ENCODE data around the gene MUS81. TPM values are rescaled to one million over a fixed set of nuclear protein-coding genes. Genes with fewer than 3 reads are reported as not detected.

Gene MUS81
- total RNA-seq, 3 donors from 2014 or later (not counting 1 experiment from before 2014, with no cell fraction given), result 71.6 to 93.4 (median 73.6) TPM

DNA sequence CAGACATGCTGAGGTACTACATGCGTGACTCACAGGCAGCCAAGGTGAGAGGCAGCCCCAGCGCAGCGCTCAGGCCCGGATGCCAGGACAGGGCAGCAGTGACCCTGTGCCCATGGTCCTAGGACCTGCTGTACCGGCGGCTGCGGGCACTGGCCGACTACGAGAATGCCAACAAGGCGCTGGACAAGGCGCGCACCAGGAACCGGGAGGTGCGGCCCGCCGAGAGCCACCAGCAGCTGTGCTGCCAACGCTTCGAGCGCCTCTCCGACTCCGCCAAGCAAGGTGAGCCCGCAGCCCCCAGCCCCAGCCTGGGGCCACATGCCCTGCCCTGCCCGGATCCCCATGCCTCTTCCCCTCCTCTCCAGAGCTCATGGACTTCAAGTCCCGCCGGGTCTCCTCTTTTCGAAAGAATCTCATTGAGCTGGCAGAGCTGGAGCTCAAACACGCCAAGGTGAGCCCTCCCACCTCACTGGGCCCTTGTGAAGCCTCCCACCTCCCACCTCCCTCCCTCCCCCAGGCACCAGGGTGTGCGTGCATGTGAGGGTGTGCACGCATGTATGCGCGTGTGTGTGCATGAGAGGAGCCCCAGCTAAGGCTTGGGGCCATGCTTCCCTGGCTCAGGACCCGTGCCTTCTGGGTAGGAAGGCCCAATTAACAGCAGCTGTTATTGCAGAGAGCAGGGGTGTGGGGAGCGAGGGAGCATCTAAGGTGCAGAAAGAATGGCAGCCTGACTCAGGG, 7.6 kb upstream of the MUS81 start:
- no peak overlapping the region for H3K4me3 Mint-ChIP-seq
- peaks cover 32% of the 10 kb centered on the region for H3K4me1 ChIP-seq (ENCODE audit: control insufficient read depth, insufficient read depth, low read length)
- peaks cover 30 to 39% of the 10 kb centered on the region in 2 donors for H3K4me1 Mint-ChIP-seq
- no peaks in the 10 kb centered on the region for H3K9me3 Mint-ChIP-seq
- TF ChIP-seq, protein P1, sequence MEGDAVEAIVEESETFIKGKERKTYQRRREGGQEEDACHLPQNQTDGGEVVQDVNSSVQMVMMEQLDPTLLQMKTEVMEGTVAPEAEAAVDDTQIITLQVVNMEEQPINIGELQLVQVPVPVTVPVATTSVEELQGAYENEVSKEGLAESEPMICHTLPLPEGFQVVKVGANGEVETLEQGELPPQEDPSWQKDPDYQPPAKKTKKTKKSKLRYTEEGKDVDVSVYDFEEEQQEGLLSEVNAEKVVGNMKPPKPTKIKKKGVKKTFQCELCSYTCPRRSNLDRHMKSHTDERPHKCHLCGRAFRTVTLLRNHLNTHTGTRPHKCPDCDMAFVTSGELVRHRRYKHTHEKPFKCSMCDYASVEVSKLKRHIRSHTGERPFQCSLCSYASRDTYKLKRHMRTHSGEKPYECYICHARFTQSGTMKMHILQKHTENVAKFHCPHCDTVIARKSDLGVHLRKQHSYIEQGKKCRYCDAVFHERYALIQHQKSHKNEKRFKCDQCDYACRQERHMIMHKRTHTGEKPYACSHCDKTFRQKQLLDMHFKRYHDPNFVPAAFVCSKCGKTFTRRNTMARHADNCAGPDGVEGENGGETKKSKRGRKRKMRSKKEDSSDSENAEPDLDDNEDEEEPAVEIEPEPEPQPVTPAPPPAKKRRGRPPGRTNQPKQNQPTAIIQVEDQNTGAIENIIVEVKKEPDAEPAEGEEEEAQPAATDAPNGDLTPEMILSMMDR (IDR thresholded peaks at IDR 0.05), result no peak
- WGBS (ENCODE audit: insufficient coverage), result 97% methylated on average over 33 of the region's 33 CpGs
- no peaks in the 10 kb centered on the region for H3K27me3 Mint-ChIP-seq (ENCODE audit: low read depth in 2 of 2)
- peaks cover 7% of the 10 kb centered on the region for H3K36me3 Mint-ChIP-seq
- no peak overlapping the region for H3K27ac ChIP-seq (ENCODE audit: low read length)
- H3K27ac Mint-ChIP-seq, result peak overlapping the region in 1 of 2 donors; percentile 63
- DNase-seq, result peak in 1 of 2 donors; percentile 6
- no peaks in the 10 kb centered on the region for H3K27me3 ChIP-seq (ENCODE audit: control insufficient read depth, insufficient read depth, low read length)
- peaks cover 4% of the 10 kb centered on the region for H3K9me3 ChIP-seq (ENCODE audit: control insufficient read depth, insufficient read depth, low read length)
- no peak for ATAC-seq
- no peak overlapping the region for H3K4me3 ChIP-seq (ENCODE audit: low read length)
- H3K36me3 ChIP-seq (ENCODE audit: control insufficient read depth, insufficient read depth, low read length), result peaks cover 54% of the 10 kb centered on the region
- intact Hi-C loops (cut with micrococcal nuclease), result no loop called here

GRCh38 chr11:65853246-65853979, 6.8 kb upstream of the MUS81 start:
- 94% methylated on average over 6 of the region's 6 CpGs for WGBS (ENCODE audit: insufficient coverage)
- peaks cover 7% of the 10 kb centered on the region for H3K36me3 Mint-ChIP-seq
- peaks cover 35 to 44% of the 10 kb centered on the region in 2 donors for H3K4me1 Mint-ChIP-seq
- H3K27me3 ChIP-seq (ENCODE audit: control insufficient read depth, insufficient read depth, low read length), result no peaks in the 10 kb centered on the region
- H3K4me3 Mint-ChIP-seq, result no peak overlapping the region
- H3K9me3 Mint-ChIP-seq, result no peaks in the 10 kb centered on the region
- peaks cover 32% of the 10 kb centered on the region for H3K4me1 ChIP-seq (ENCODE audit: control insufficient read depth, insufficient read depth, low read length)
- peaks cover 54% of the 10 kb centered on the region for H3K36me3 ChIP-seq (ENCODE audit: control insufficient read depth, insufficient read depth, low read length)
- H3K27me3 Mint-ChIP-seq (ENCODE audit: low read depth in 2 of 2), result no peaks in the 10 kb centered on the region
- ATAC-seq, result no peak
- H3K27ac Mint-ChIP-seq, result peak overlapping the region; percentile 74 to 94
- intact Hi-C loops (cut with micrococcal nuclease), result no loop called here
- peaks cover 4% of the 10 kb centered on the region for H3K9me3 ChIP-seq (ENCODE audit: control insufficient read depth, insufficient read depth, low read length)
- DNase-seq, result peak in 1 of 2 donors; percentile 16
- no peak overlapping the region for H3K4me3 ChIP-seq (ENCODE audit: low read length)
- H3K27ac ChIP-seq (ENCODE audit: low read length), result no peak overlapping the region
- TF ChIP-seq, protein P1 (IDR thresholded peaks at IDR 0.05), result no peak

DNA sequence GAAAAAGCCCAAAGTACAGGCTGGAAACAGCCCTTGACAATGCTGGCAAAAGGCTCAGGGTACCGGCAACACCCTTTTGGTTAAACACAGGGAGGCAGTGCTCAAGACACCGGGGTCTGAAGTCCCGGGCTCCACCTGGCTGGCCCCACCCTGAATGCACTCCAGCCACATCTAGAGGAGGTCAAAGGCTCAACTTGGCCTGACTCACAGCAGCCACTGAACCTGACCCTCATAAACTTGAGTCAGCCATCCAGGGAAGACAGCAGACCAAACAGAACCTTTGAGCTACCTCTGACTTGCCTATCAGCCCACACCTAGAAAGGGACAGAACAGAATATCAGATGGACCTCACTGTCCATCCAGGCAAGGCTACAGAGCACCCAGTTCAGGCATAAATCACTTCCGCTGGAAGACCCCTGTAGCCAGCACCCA, 6.1 kb upstream of the MUS81 start:
- H3K9me3 ChIP-seq (ENCODE audit: control insufficient read depth, insufficient read depth, low read length), result peaks cover 4% of the 10 kb centered on the region
- Mint-ChIP-seq H3K27me3 (ENCODE audit: low read depth in 2 of 2) (no peaks in the 10 kb centered on the region), H3K4me1 (peaks cover 42 to 52% of the 10 kb centered on the region in 2 donors), H3K4me3 (no peak overlapping the region), H3K36me3 (peaks cover 7% of the 10 kb centered on the region), H3K27ac (peak overlapping the region; percentile 74 to 94), H3K9me3 (no peaks in the 10 kb centered on the region)
- no peak overlapping the region for H3K4me3 ChIP-seq (ENCODE audit: low read length)
- H3K27me3 ChIP-seq (ENCODE audit: control insufficient read depth, insufficient read depth, low read length), result no peaks in the 10 kb centered on the region
- 90% methylated on average over 4 of the region's 4 CpGs for WGBS (ENCODE audit: insufficient coverage)
- intact Hi-C loops (cut with micrococcal nuclease), result no loop called here
- peaks cover 54% of the 10 kb centered on the region for H3K36me3 ChIP-seq (ENCODE audit: control insufficient read depth, insufficient read depth, low read length)
- H3K4me1 ChIP-seq (ENCODE audit: control insufficient read depth, insufficient read depth, low read length), result peaks cover 36% of the 10 kb centered on the region
- DNase-seq, result peak in 1 of 2 donors; percentile 8
- H3K27ac ChIP-seq (ENCODE audit: low read length), result no peak overlapping the region
- TF ChIP-seq, protein P1 (IDR thresholded peaks at IDR 0.05), result no peak
- ATAC-seq, result no peak
